PFSK-1 (cell line): ENCODE data around the gene SMR3B.

Experiments
- FOXP2 ChIP-seq: optimal IDR thresholded peaks from 2 replicates; pipeline ENCODE3; 2011; ENCODE audit warnings: borderline replicate concordance, control low read depth, inconsistent platforms; ENCODE audit not compliant: insufficient read depth; ENCODE audit errors: extremely low read length, extremely low read depth
- POLR2AphosphoS5 ChIP-seq: IDR thresholded peaks from 2 replicates; pipeline ENCODE4 v1.6.1; 2012; ENCODE audit warnings: low read depth, mild to moderate bottlenecking, control low read depth, low read length, moderate library complexity
- REST ChIP-seq, 2 experiments: IDR thresholded peaks; 2 replicates each; pipeline versions ENCODE4 v1.6.1 to v1.8.0; 2011 to 2012; ENCODE audit warnings: low read depth in 2 of 2, low read length in 2 of 2, control low read depth in 1 of 2, inconsistent platforms in 1 of 2, mild to moderate bottlenecking in 1 of 2, moderate library complexity in 1 of 2; ENCODE audit not compliant: insufficient read depth in 1 of 2
- SIN3A ChIP-seq: IDR thresholded peaks from 2 replicates; pipeline ENCODE4 v1.6.1; 2012; ENCODE audit warnings: mild to moderate bottlenecking, low read length, moderate library complexity, borderline replicate concordance; ENCODE audit not compliant: insufficient read depth
- TAF1 ChIP-seq: IDR thresholded peaks from 2 replicates; pipeline ENCODE4 v1.6.1; 2012; ENCODE audit warnings: low read length, control low read depth, borderline replicate concordance; ENCODE audit not compliant: insufficient read depth

Gene SMR3B

GRCh38 chr4:70359115-70359661, 23.7 kb upstream of the SMR3B start:
- TF ChIP-seq FOXP2 (no peak), POLR2AphosphoS5 (no peak), TAF1 (no peak), REST (IDR thresholded peaks at IDR 0.05; ENCODE audit: insufficient read depth in 1 of 2, low read depth in 2 of 2, low read length in 2 of 2) (no peak), SIN3A (no peak)

- TF ChIP-seq REST (IDR thresholded peaks at IDR 0.05; ENCODE audit: insufficient read depth in 1 of 2, low read depth in 2 of 2, low read length in 2 of 2) (no peak), SIN3A (no peak), POLR2AphosphoS5 (no peak), TAF1 (no peak), FOXP2 (no peak)
These were observed 22.5 kb upstream of the SMR3B start, which contains the start of gene SMR3A for GRCh38 chr4:70360460-70360859. TSS of gene SMR3A (plus strand) at chr4:70360760. CDS start at chr4:70362116, 1,356 bp downstream.

GRCh38 chr4:70364002-70364401, 18.9 kb upstream of the SMR3B start:
- no peak for TF ChIP-seq FOXP2
- TF ChIP-seq SIN3A = no peak
- TF ChIP-seq REST (IDR thresholded peaks at IDR 0.05; ENCODE audit: insufficient read depth in 1 of 2, low read depth in 2 of 2, low read length in 2 of 2) = no peak
- TF ChIP-seq TAF1 = no peak
- no peak for TF ChIP-seq POLR2AphosphoS5

- TF ChIP-seq POLR2AphosphoS5 (no peak), FOXP2 (no peak), REST (IDR thresholded peaks at IDR 0.05; ENCODE audit: insufficient read depth in 1 of 2, low read depth in 2 of 2, low read length in 2 of 2) (no peak), TAF1 (no peak), SIN3A (no peak)
These were observed 17.5 kb upstream of the SMR3B start for GRCh38 chr4:70365479-70365878.

- TF ChIP-seq SIN3A (no peak), TAF1 (no peak), REST (IDR thresholded peaks at IDR 0.05; ENCODE audit: insufficient read depth in 1 of 2, low read depth in 2 of 2, low read length in 2 of 2) (no peak), FOXP2 (no peak), POLR2AphosphoS5 (no peak)
These were observed 15.1 kb upstream of the SMR3B start for GRCh38 chr4:70367813-70368212.
